Neural crest cell (in vitro differentiated cells): Measurements from ENCODE around the gene DOC2B. TPM values are rescaled to one million over a fixed set of nuclear protein-coding genes. Genes with fewer than 3 reads are reported as not detected.

Experiments
- DNase-seq: peaks from one replicate; pipeline ENCODE4 v3.0.0; 2021; ENCODE audit warnings: low read depth, mixed read lengths, low spot score
- H3K27ac Mint-ChIP-seq: one replicate; pipeline ENCODE4 v1.8.0; 2021; ENCODE audit warnings: mild to moderate bottlenecking, mixed read lengths; ENCODE audit not compliant: unreplicated experiment
- H3K27me3 Mint-ChIP-seq: 2 replicates; pipeline ENCODE4 v1.8.0; 2021; ENCODE audit warnings: low read depth, mild to moderate bottlenecking, mixed read lengths
- H3K36me3 Mint-ChIP-seq: 2 replicates; pipeline ENCODE4 v1.8.0; 2021; ENCODE audit warnings: low read depth, mild to moderate bottlenecking, mixed read lengths
- H3K4me1 Mint-ChIP-seq: 2 replicates; pipeline ENCODE4 v1.8.0; 2021; ENCODE audit warnings: mixed read lengths
- H3K4me3 Mint-ChIP-seq: one replicate; pipeline ENCODE4 v1.8.0; 2021; ENCODE audit warnings: mild to moderate bottlenecking, mixed read lengths
- H3K9me3 Mint-ChIP-seq: 2 replicates; pipeline ENCODE4 v1.8.0; 2021; ENCODE audit warnings: mixed read lengths
- total RNA-seq: library from RNA; stranded (reverse); gene quantifications from 2 replicates; pipeline ENCODE4 v1.2.1, GENCODE V29; 2021
- TF ChIP-seq, protein P1 (sequence below): fragments of 200-600 bp; sonication (generic); conservative IDR thresholded peaks from 2 replicates; pipeline ENCODE4 v1.5.0; 2021; ENCODE audit warnings: antibody characterized with exemption, mild to moderate bottlenecking

Gene DOC2B
- total RNA-seq, 1 donor from 2014 or later, result 0.91 TPM

DNA sequence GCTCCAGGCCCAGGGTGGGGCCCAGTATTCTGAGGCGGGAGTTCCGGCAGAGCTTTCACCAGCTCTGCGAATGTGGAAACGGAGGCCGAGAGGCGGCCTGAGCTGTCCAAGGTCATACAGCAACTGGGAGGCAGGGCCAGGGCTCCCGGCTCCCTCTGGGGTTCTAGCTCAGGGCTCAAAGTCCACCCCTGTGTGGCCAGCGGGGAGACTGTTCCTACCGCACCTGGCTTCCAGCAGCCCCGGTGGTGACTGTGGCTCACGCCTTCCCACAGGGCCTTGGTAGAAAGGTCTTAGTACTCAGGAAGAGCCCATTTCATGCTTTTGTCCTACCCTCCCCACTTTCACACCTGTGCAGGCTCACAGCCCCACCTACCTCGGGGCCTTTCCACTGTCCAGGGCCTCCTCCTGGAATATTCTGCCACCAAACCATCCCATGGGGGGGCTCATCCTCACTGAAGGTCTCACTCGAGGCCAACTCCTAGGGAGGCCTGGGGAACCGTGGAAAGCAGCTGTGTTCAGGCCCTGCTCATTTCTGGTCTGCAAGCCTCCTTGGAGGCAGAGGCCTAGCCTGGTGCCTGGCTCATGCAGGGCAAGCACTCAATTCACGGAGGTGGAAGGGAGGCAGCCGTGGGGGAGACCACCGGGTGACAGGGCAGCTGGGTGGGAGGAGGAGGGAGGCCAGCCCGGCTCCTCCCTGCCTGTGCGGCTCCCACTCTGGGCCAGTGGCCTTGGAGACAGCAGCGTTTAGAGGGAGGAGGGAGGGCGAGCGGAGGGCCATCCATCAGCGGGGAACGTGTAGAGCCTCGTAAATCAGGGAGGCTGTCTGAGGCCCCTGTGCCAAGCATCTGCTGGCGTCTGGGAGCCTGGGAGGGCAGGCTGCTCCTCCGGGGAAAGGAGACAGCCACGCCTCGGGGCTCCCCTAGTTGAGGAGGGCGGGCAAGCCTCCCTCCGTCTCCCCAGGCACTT is 12.7 kb upstream of the DOC2B start:
- Mint-ChIP-seq H3K27ac (peak overlapping the region; percentile 19), H3K27me3 (peaks cover 23% of the 10 kb centered on the region), H3K9me3 (no peaks in the 10 kb centered on the region), H3K4me3 (no peak overlapping the region), H3K36me3 (peaks cover 3% of the 10 kb centered on the region), H3K4me1 (no peaks in the 10 kb centered on the region)
- TF ChIP-seq, protein P1, sequence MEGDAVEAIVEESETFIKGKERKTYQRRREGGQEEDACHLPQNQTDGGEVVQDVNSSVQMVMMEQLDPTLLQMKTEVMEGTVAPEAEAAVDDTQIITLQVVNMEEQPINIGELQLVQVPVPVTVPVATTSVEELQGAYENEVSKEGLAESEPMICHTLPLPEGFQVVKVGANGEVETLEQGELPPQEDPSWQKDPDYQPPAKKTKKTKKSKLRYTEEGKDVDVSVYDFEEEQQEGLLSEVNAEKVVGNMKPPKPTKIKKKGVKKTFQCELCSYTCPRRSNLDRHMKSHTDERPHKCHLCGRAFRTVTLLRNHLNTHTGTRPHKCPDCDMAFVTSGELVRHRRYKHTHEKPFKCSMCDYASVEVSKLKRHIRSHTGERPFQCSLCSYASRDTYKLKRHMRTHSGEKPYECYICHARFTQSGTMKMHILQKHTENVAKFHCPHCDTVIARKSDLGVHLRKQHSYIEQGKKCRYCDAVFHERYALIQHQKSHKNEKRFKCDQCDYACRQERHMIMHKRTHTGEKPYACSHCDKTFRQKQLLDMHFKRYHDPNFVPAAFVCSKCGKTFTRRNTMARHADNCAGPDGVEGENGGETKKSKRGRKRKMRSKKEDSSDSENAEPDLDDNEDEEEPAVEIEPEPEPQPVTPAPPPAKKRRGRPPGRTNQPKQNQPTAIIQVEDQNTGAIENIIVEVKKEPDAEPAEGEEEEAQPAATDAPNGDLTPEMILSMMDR, result no peak
- no peak for DNase-seq

- Mint-ChIP-seq H3K27ac (no peak overlapping the region), H3K4me3 (no peak overlapping the region), H3K4me1 (no peaks in the 10 kb centered on the region), H3K36me3 (no peaks in the 10 kb centered on the region), H3K9me3 (no peaks in the 10 kb centered on the region), H3K27me3 (peaks cover 26% of the 10 kb centered on the region)
- TF ChIP-seq, protein P1, result no peak
- DNase-seq, result no peak
Observed at GRCh38 chr17:193426-193810, 12.0 kb upstream of the DOC2B start.

- TF ChIP-seq, protein P1, result no peak
- Mint-ChIP-seq H3K27ac (no peak overlapping the region), H3K4me1 (no peaks in the 10 kb centered on the region), H3K4me3 (no peak overlapping the region), H3K9me3 (no peaks in the 10 kb centered on the region), H3K27me3 (peaks cover 24% of the 10 kb centered on the region), H3K36me3 (no peaks in the 10 kb centered on the region)
- no peak for DNase-seq
Observed at GRCh38 chr17:192666-193425, 11.4 kb upstream of the DOC2B start.

DNA sequence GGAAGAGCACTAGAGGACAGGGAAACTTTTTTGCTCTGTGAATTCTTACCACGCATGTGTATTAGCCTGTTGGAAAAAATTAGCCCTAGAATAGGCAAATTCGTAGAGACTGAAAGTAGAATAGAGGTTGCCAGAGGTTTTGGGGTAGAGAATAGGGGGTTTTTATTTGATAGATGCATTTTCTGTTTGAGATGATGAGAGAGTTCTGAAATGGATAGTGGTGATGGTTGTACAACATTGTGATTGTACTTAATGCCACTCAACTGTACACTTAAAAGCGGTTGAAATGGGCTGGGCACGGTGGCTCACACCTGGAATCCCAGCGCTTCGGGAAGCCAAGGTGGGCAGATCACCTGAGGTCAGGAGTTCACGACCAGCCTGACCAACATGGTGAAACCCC is 8.0 kb upstream of the DOC2B start:
- no peaks in the 10 kb centered on the region for H3K36me3 Mint-ChIP-seq
- H3K9me3 Mint-ChIP-seq, result no peaks in the 10 kb centered on the region
- TF ChIP-seq, protein P1, result no peak
- no peak overlapping the region for H3K27ac Mint-ChIP-seq
- peaks cover 45% of the 10 kb centered on the region for H3K27me3 Mint-ChIP-seq
- H3K4me3 Mint-ChIP-seq, result no peak overlapping the region
- H3K4me1 Mint-ChIP-seq, result no peaks in the 10 kb centered on the region
- no peak for DNase-seq

- DNase-seq, result no peak
- TF ChIP-seq, protein P1, result no peak
- no peaks in the 10 kb centered on the region for H3K9me3 Mint-ChIP-seq
- no peak overlapping the region for H3K4me3 Mint-ChIP-seq
- no peak overlapping the region for H3K27ac Mint-ChIP-seq
- H3K27me3 Mint-ChIP-seq, result peaks cover 68% of the 10 kb centered on the region
- H3K4me1 Mint-ChIP-seq, result peaks cover 2% of the 10 kb centered on the region
- no peaks in the 10 kb centered on the region for H3K36me3 Mint-ChIP-seq
Observed at GRCh38 chr17:187130-187529, 5.7 kb upstream of the DOC2B start.
